GM12864 (cell line): ENCODE results near the gene C1orf116.

Experiments used
- DNase-seq: peaks from one replicate; pipeline ENCODE4 v3.0.0-alpha.2; 2011; ENCODE audit warnings: low read depth
- H3K4me3 ChIP-seq: 2 replicates; pipeline ENCODE4 v1.5.1; 2011; ENCODE audit warnings: mild to moderate bottlenecking, low read depth, low read length, control low read depth
- CTCF ChIP-seq: IDR thresholded peaks from 2 replicates; pipeline ENCODE4 v1.5.1; 2011; ENCODE audit warnings: low read depth, mild to moderate bottlenecking, moderate library complexity, low read length, control low read depth, inconsistent platforms; ENCODE audit errors: missing control alignments

Gene C1orf116

GRCh38 chr1:207032528-207033017 lies at the start of gene C1orf116:
TSS of gene C1orf116 (minus strand) at chr1:207032756. CDS start at chr1:207027598, 5,158 bp downstream.
- no peak within 1 kb of the TSS for H3K4me3 ChIP-seq
- no peak for DNase-seq

GRCh38 chr1:207081806-207082205 lies 49.2 kb upstream of the C1orf116 start:
- DNase-seq = no peak
- H3K4me3 ChIP-seq = no peak overlapping the region
- TF ChIP-seq CTCF = no peak

More at GRCh38 chr1:207032528-207033017, at the start of gene C1orf116:
- no peak for TF ChIP-seq CTCF

GRCh38 chr1:207081088-207081487 lies 48.5 kb upstream of the C1orf116 start:
- no peak for TF ChIP-seq CTCF
- H3K4me3 ChIP-seq = no peak overlapping the region
- DNase-seq = no peak

- no peak overlapping the region for H3K4me3 ChIP-seq
- no peak for TF ChIP-seq CTCF
- no peak for DNase-seq
Observed at GRCh38 chr1:207079706-207080241, 47.2 kb upstream of the C1orf116 start.

GRCh38 chr1:207078578-207079132 lies 46.1 kb upstream of the C1orf116 start:
- no peak for TF ChIP-seq CTCF

GRCh38 chr1:207077470-207078377 lies 45.2 kb upstream of the C1orf116 start:
- peak; percentile 85 for TF ChIP-seq CTCF
- peak; percentile 37 for DNase-seq
- no peak overlapping the region for H3K4me3 ChIP-seq

More at GRCh38 chr1:207078578-207079132, 46.1 kb upstream of the C1orf116 start:
- no peak overlapping the region for H3K4me3 ChIP-seq
- DNase-seq = no peak
